WTC11 (cell line): ENCODE results near the gene NDUFAF8. TPM values are rescaled to one million over a fixed set of nuclear protein-coding genes. Genes with fewer than 3 reads are reported as not detected.

Experiments used
- ATAC-seq: fragments of 200-7000 bp; cut with Tn5 transposase; 2 replicates; pipeline ENCODE4 v1.10.0; 2021; ENCODE audit warnings: mild to moderate bottlenecking, moderate library complexity
- CTCF ChIA-PET: fragments of 300-600 bp; sonication (Branson Sonifier 250); formaldehyde crosslinking; loops from one replicate; lab custom pipeline; 2021; ENCODE audit warnings: antibody characterized with exemption; lab: Charles Lee
- POLR2A ChIA-PET: fragments of 350-600 bp; sonication (Branson Sonifier 250); formaldehyde crosslinking; loops from one replicate; lab custom pipeline; 2021; ENCODE audit warnings: antibody characterized with exemption; lab: Charles Lee
- DNase-seq: peaks from one replicate; pipeline ENCODE4 v3.0.0; 2021; ENCODE audit warnings: low spot score
- H3K27ac Mint-ChIP-seq: 2 replicates; pipeline ENCODE4 v1.8.0; 2021; ENCODE audit warnings: mixed read lengths
- H3K27me3 Mint-ChIP-seq: 2 replicates; pipeline ENCODE4 v1.8.0; 2021; ENCODE audit warnings: low read depth, mild to moderate bottlenecking, moderate library complexity, mixed read lengths
- H3K36me3 Mint-ChIP-seq: 2 replicates; pipeline ENCODE4 v1.8.0; 2021; ENCODE audit warnings: mixed read lengths
- H3K4me1 Mint-ChIP-seq: 2 replicates; pipeline ENCODE4 v1.8.0; 2022; ENCODE audit warnings: mixed read lengths
- H3K4me3 Mint-ChIP-seq: 2 replicates; pipeline ENCODE4 v1.8.0; 2021; ENCODE audit warnings: mild to moderate bottlenecking, moderate library complexity, mixed read lengths
- H3K9me3 Mint-ChIP-seq: 2 replicates; pipeline ENCODE4 v1.8.0; 2021; ENCODE audit warnings: mixed read lengths
- ATF6 ChIP-seq: sonication (generic); formaldehyde crosslinking; IDR thresholded peaks from 2 replicates; pipeline ENCODE4 v1.8.1; 2023; ENCODE audit warnings: mild to moderate bottlenecking, missing genetic modification reagents
- CTCF ChIP-seq: fragments of 200-600 bp; IDR thresholded peaks from 2 replicates; pipeline ENCODE4 v1.8.0; 2022; ENCODE audit warnings: antibody characterized with exemption
- E2F5 ChIP-seq: sonication (generic); formaldehyde crosslinking; IDR thresholded peaks from 2 replicates; pipeline ENCODE4 v1.8.1; 2022; ENCODE audit warnings: mild to moderate bottlenecking, moderate library complexity, missing genetic modification reagents
- ERG ChIP-seq: fragments of 250-450 bp; sonication (Bioruptor Pico); IDR thresholded peaks from 2 replicates; pipeline ENCODE4 v1.8.0; 2021; ENCODE audit warnings: mild to moderate bottlenecking
- ESRRA ChIP-seq: sonication (generic); formaldehyde crosslinking; IDR thresholded peaks from 2 replicates; pipeline ENCODE4 v1.8.1; 2022; ENCODE audit warnings: mild to moderate bottlenecking, missing genetic modification reagents, borderline replicate concordance
- ETV6 ChIP-seq: sonication (generic); formaldehyde crosslinking; IDR thresholded peaks from 2 replicates; pipeline ENCODE4 v1.8.1; 2022; ENCODE audit warnings: mild to moderate bottlenecking, missing genetic modification reagents
- FOXK1 ChIP-seq: sonication (generic); formaldehyde crosslinking; IDR thresholded peaks from 2 replicates; pipeline ENCODE4 v1.8.0; 2022; ENCODE audit warnings: mild to moderate bottlenecking, moderate library complexity, missing genetic modification reagents
- GABPB1 ChIP-seq: sonication (generic); formaldehyde crosslinking; IDR thresholded peaks from 2 replicates; pipeline ENCODE4 v1.8.1; 2023; ENCODE audit warnings: mild to moderate bottlenecking, missing genetic modification reagents
- HMGA2 ChIP-seq: fragments of 250-450 bp; sonication (Bioruptor Pico); IDR thresholded peaks from 2 replicates; pipeline ENCODE4 v1.4.0; 2021; ENCODE audit warnings: mild to moderate bottlenecking, moderate library complexity
- IRF2 ChIP-seq: sonication (generic); formaldehyde crosslinking; IDR thresholded peaks from 2 replicates; pipeline ENCODE4 v1.8.0; 2022; ENCODE audit warnings: low read depth, missing genetic modification reagents, borderline replicate concordance
- JAZF1 ChIP-seq: fragments of 250-450 bp; sonication (Bioruptor Pico); IDR thresholded peaks from 2 replicates; pipeline ENCODE4 v1.9.0; 2021; ENCODE audit warnings: moderate library complexity, mild to moderate bottlenecking, inconsistent platforms
- JUN ChIP-seq: sonication (generic); formaldehyde crosslinking; IDR thresholded peaks from 2 replicates; pipeline ENCODE4 v1.8.0; 2023; ENCODE audit warnings: mild to moderate bottlenecking, missing genetic modification reagents
- NFATC4 ChIP-seq: fragments of 250-450 bp; sonication (Bioruptor Pico); IDR thresholded peaks from 2 replicates; pipeline ENCODE4 v1.9.0; 2021; ENCODE audit warnings: mild to moderate bottlenecking
- NFE2L1 ChIP-seq: sonication (generic); formaldehyde crosslinking; IDR thresholded peaks from 2 replicates; pipeline ENCODE4 v1.8.1; 2023; ENCODE audit warnings: missing genetic modification reagents
- NFYB ChIP-seq: sonication (generic); formaldehyde crosslinking; conservative IDR thresholded peaks from 2 replicates; pipeline ENCODE4 v1.8.0; 2022; ENCODE audit warnings: low read depth, missing genetic modification reagents
- OVOL2 ChIP-seq: fragments of 250-450 bp; sonication (Bioruptor Pico); IDR thresholded peaks from 2 replicates; pipeline ENCODE4 v1.9.0; 2021; ENCODE audit warnings: mild to moderate bottlenecking, borderline replicate concordance
- PRDM15 ChIP-seq: sonication (generic); formaldehyde crosslinking; IDR thresholded peaks from 2 replicates; pipeline ENCODE4 v1.8.0; 2022; ENCODE audit warnings: missing genetic modification reagents
- USF2 ChIP-seq: sonication (generic); formaldehyde crosslinking; IDR thresholded peaks from 2 replicates; pipeline ENCODE4 v1.8.1; 2023; ENCODE audit warnings: mild to moderate bottlenecking, missing genetic modification reagents, moderate library complexity
- ZNF263 ChIP-seq: sonication (generic); formaldehyde crosslinking; IDR thresholded peaks from 2 replicates; pipeline ENCODE4 v1.8.1; 2022; ENCODE audit warnings: low read depth, mild to moderate bottlenecking, moderate library complexity, missing genetic modification reagents
- ZNF281 ChIP-seq: sonication (generic); formaldehyde crosslinking; IDR thresholded peaks from 2 replicates; pipeline ENCODE4 v1.8.0; 2023; ENCODE audit warnings: mild to moderate bottlenecking, missing genetic modification reagents
- ZNF396 ChIP-seq: fragments of 250-450 bp; sonication (Bioruptor Pico); IDR thresholded peaks from 2 replicates; pipeline ENCODE4 v1.8.0; 2021; ENCODE audit warnings: mild to moderate bottlenecking, moderate library complexity, borderline replicate concordance
- ZNF416 ChIP-seq: fragments of 250-450 bp; sonication (Bioruptor Pico); IDR thresholded peaks from 2 replicates; pipeline ENCODE4 v1.9.0; 2021; ENCODE audit warnings: mild to moderate bottlenecking, inconsistent platforms
- ZNF671 ChIP-seq: fragments of 250-450 bp; sonication (Bioruptor Pico); IDR thresholded peaks from 2 replicates; pipeline ENCODE4 v1.8.0; 2021; ENCODE audit warnings: mild to moderate bottlenecking
- total RNA-seq: library from RNA; stranded (reverse); gene quantifications from 3 replicates; pipeline ENCODE4 v1.2.3, GENCODE V29; 2021

The NDUFAF8 gene
- total RNA-seq, 1 experiment from 2014 or later: 73.0 TPM

GRCh38 chr17:81270279-81270678, 31.2 kb downstream of the NDUFAF8 start:
- Mint-ChIP-seq H3K9me3 (no peaks in the 10 kb centered on the region), H3K36me3 (peaks cover 36% of the 10 kb centered on the region), H3K4me3 (no peak overlapping the region), H3K27me3 (no peaks in the 10 kb centered on the region), H3K27ac (no peak overlapping the region), H3K4me1 (no peaks in the 10 kb centered on the region)
- no peak for TF ChIP-seq ZNF671 (CRISPR knock-in tag)
- TF ChIP-seq ZNF416 (CRISPR knock-in tag): no peak
- TF ChIP-seq FOXK1 (CRISPR knock-in tag): no peak
- TF ChIP-seq OVOL2 (CRISPR knock-in tag): no peak
- TF ChIP-seq CTCF: no peak
- TF ChIP-seq PRDM15 (CRISPR knock-in tag): no peak
- TF ChIP-seq ERG (CRISPR knock-in tag): no peak
- TF ChIP-seq NFE2L1: no peak
- TF ChIP-seq NFATC4 (CRISPR knock-in tag): no peak
- TF ChIP-seq JUN (CRISPR knock-in tag): no peak
- TF ChIP-seq ZNF396 (CRISPR knock-in tag): no peak
- TF ChIP-seq ATF6 (CRISPR knock-in tag): no peak
- no peak for TF ChIP-seq IRF2 (CRISPR knock-in tag)
- TF ChIP-seq ESRRA (CRISPR knock-in tag): no peak
- TF ChIP-seq ETV6 (CRISPR knock-in tag): no peak
- TF ChIP-seq E2F5 (CRISPR knock-in tag): no peak
- no peak for TF ChIP-seq NFYB (CRISPR knock-in tag)
- POLR2A ChIA-PET: no interaction called here
- CTCF ChIA-PET: no interaction called here
- DNase-seq: no peak
- ATAC-seq: no peak

- H3K9me3 Mint-ChIP-seq: no peaks in the 10 kb centered on the region
- DNase-seq (no peak), ATAC-seq (no peak)
- H3K4me1 Mint-ChIP-seq: no peaks in the 10 kb centered on the region
- H3K27ac Mint-ChIP-seq: no peak overlapping the region
- H3K4me3 Mint-ChIP-seq: no peak overlapping the region
- CTCF ChIA-PET: interaction anchor here (0.7 to 1.2 kb wide), 2 partner anchors 16 to 34 kb away, joined by 3 to 4 read pairs; no protein-coding TSS in a partner anchor
- no peaks in the 10 kb centered on the region for H3K27me3 Mint-ChIP-seq
- POLR2A ChIA-PET: no interaction called here
- peaks cover 40% of the 10 kb centered on the region for H3K36me3 Mint-ChIP-seq
- no peak for TF ChIP-seq ZNF263 (CRISPR knock-in tag)
- no peak for TF ChIP-seq ZNF281 (CRISPR knock-in tag)
- TF ChIP-seq E2F5 (CRISPR knock-in tag): no peak
- TF ChIP-seq GABPB1 (CRISPR knock-in tag): no peak
- TF ChIP-seq JAZF1 (CRISPR knock-in tag): no peak
- no peak for TF ChIP-seq HMGA2 (CRISPR knock-in tag)
- no peak for TF ChIP-seq USF2 (CRISPR knock-in tag)
These were observed 32.1 kb downstream of the NDUFAF8 start for GRCh38 chr17:81271226-81271625.
